ENCODE results near the gene CDH4.

- TF ChIP-seq CTCF (IDR thresholded peaks at IDR 0.05; ENCODE audit: insufficient read depth, low read length): no peak
- TF ChIP-seq SPI1 (IDR thresholded peaks at IDR 0.05; ENCODE audit: borderline replicate concordance, low read depth): no peak
These were observed 626.6 kb downstream of the CDH4 start for GRCh38 chr20:61878478-61879302.
